Measurements from ENCODE around the gene RP2.

RP2 gene

GRCh38 chrX:46922611-46923010, 85.8 kb downstream of the RP2 start:
- FAIRE-seq = no peak

GRCh38 chrX:46927718-46928117, 90.9 kb downstream of the RP2 start:
- FAIRE-seq = no peak

- FAIRE-seq = no peak
These were observed 92.8 kb downstream of the RP2 start for GRCh38 chrX:46929439-46930261.

Data from colon (tissue), 2 donors.